GM21526 (cell line): Measurements from ENCODE around the gene PGAM2.

Experiments used
- ATAC-seq: cut with Tn5 transposase; IDR thresholded peaks from one replicate; pipeline ENCODE4 v1.9.1; 2021; ENCODE audit warnings: moderate library complexity; ENCODE audit not compliant: unreplicated experiment, low FRiP score

Gene PGAM2

DNA sequence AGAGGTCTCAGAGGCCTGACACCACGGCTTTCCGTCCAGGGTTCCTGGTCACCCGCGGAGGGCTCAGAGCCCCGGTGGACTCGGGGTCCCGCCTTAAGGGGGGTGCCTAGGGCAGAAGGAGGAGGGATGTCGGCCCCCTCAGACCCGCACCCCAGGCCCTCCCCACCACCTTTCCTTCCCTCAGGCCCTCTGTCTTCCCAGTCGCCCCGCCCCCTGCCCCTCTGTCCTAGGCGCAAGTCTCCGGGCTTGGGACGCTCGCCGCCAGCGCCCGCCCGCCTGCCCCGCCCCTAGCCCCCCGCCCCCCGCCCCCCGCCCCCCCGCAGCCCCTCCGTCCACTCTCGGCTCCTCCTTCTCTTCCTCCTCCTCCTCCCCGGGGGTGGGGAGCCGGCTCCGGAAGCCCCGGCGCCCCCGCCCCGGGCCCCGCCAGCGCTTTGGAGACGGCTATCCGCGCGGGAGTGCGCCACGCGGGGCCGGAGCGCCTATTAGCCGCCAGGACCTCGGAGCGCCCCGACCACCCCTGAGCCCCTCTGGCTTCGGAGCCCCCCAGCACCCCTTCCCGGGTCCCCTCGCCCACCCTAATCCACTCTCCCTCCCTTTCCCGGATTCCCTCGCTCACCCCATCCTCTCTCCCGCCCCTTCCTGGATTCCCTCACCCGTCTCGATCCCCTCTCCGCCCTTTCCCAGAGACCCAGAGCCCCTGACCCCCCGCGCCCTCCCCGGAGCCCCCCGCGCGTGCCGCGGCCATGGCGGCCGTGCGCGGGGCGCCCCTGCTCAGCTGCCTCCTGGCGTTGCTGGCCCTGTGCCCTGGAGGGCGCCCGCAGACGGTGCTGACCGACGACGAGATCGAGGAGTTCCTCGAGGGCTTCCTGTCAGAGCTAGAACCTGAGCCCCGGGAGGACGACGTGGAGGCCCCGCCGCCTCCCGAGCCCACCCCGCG, 38.8 kb upstream of the PGAM2 start, which contains the start of gene AEBP1:
AEBP1 (plus strand) TSS at position 423 of the 937 bp plus-strand sequence; CDS start at position 744, 321 bp downstream.
- no peak for ATAC-seq

DNA sequence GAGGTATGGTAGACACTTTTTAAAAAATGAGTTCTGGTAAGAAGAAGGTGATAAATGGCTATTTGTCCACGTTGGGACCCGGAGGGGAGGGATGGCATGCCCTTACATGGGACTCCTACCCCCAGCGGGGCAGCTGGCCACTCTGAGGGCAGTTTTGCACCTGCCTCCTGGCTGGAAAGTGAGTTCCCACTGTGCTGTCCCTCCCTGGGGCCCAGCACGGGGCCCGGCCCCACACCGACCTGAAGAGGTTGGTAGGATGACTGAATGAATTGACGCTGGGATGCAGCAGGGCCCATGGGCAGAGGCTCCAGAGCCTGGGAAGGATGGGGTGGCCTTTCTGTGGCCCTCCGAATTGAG, 38.2 kb upstream of the PGAM2 start:
- no peak for ATAC-seq

DNA sequence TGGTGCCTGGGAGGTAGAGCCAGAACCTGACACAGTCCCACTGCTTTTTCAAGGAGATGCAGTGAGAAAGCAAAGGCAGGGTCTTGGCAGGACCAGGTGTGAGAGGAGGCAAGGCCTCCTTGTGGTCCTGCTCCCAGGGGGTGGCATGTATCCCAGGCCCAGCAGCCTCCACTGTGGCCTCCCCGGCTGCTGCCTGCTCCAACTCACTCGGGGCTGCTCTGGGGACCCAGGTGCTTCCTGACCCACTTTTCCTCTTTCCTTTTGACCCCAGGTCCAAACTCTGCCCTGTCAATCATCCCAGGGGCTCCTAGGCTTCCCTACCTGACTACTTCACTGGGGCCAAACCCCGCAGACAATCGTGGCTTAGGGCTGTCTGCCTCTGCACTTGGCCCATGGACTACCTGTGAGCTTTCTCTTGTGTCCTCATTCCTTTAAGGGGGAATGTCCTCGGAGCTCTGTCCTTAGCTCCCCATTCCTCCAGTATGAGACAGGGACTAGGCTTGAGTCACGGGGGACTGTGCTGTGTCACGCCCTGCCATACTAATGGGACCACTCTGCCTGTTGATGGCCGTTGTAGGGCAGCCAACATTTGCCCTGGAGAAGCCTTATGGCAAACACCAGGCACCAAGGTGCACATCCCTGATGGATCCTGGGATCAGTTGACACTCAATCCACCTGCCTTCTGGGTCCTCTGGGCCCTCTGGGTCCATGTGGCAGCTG, 37.6 kb upstream of the PGAM2 start:
- no peak for ATAC-seq

DNA sequence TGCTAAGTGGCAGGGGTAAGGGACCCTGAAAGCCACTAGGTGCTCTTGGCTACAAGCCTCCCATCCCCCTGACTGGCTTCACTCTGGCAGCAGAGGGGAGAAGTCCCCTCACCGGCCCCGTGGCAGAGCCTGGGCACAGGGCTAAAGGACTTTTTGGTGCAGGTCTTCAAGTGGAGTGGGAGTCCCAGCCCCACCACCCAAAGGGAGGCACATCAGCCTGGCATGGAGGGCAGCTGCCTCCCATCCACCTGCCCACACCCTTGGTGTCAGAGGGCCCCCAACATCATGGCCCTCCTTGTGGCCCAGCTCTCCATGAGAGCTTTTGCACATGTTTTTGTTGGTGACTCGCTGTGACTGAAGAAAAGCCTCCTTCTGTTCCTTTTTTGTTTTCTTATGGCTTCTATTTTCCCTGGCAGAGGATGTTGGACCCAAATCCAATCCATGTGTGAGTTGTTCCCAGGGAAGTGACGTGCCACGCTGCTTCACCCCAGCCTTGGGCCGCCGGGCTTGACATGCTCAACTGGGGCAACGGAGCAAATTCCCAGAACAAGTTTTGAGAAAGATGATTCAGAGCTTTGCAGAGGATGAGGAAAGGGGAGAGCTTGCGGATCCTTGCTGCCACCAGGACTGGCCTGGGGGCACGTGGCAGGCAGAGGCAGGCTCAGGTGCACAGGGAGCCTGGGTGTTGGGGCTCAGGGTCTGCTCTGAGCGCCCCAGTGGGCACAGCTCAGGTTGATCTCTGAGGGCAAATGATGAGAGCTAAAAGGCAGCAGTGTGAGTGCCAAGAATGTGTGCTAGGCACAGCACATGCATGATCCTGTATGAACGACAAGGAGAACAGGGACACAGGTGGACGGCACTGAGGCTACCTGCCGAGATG, 36.8 kb upstream of the PGAM2 start:
- no peak for ATAC-seq

DNA sequence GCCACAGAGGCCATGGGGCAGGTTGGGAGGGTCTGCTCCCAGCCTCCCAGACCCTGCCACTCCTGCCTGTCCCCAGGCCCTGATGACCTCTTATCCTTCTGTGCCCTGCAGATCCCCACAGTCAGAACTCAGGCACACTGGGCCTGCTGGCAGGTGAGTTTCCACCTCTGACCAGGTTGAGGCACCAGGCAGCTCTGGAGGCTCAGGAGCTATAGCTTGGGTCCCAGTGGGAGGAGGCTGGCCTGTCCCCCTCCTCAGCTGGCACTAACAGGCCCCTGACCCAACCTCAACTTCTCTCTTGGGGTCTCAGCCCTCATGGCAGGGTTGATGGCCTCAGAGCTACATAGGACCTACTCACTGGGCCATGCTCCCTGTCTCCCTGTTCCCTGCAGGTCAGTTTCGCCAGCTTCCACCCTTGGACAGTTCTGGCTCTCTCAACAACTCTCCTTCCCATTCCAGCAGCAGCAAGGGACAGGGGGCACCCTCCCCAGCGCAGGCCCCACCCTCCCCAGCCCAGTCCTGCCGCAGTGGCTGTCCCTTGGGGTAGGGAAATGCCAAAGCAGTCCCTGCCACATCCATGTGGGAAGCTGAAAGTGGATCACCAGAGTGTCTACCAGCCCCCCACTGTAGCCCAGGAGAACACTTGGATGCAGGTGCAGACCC, 36.1 kb upstream of the PGAM2 start:
- no peak for ATAC-seq

DNA sequence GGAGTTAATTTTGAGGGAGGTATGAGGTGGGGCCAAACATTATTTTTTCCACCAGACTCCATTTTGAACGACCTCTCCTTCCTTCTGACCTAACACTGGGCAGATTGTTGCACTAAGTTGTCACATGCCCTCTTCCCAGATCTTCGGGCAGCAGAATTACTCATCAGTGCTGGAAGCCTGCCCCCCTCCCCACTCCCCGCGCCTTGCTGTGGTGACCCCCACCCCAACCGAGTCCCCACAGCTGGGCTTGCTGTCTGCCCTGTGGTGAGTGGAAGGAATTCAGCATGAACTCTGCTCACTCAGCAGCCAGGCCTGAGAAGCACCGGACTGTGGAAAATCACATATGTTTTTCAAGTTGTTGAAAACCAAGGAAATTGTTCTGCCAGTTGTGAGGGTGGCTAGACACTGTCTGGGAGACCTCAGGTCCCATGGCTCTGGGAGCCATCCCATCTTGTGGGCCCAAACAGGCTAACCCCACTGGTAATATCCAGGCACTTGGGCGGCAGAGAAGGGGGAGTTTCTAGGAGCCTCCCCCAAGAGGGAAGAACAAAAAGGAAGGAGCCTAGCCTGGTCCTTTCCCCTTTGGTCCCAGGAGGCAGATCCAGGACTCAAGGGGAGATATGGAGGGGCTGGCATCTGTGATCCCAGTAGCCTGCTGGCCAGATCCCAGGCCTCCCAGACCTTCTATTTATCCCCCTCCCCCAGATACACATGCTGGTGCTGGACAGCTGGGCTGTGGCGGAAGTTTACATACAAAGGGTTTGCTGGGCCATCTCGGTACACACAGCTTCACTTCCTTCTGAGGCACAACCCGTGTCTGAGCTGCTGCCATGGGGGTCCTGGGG, 35.3 kb upstream of the PGAM2 start:
- ATAC-seq, result no peak

DNA sequence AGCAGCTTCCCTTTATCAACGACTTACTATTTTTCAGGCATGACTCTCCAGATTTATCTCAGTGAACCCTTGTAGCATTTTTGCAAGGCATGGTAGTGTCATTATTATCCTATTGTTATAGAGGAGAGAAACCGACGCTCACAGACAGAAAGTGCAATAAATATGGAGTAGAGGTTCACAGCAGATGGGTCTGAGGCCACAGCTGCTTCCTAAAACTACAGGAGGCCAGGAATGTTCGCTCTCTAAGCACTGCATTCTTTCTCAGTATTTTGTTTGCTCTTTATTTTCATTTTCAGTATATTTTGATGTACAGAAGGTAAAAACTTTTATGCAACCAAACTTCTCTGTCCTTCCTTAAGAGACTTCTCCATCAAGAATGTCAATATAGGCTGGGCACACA, 34.3 kb upstream of the PGAM2 start:
- ATAC-seq, result no peak

DNA sequence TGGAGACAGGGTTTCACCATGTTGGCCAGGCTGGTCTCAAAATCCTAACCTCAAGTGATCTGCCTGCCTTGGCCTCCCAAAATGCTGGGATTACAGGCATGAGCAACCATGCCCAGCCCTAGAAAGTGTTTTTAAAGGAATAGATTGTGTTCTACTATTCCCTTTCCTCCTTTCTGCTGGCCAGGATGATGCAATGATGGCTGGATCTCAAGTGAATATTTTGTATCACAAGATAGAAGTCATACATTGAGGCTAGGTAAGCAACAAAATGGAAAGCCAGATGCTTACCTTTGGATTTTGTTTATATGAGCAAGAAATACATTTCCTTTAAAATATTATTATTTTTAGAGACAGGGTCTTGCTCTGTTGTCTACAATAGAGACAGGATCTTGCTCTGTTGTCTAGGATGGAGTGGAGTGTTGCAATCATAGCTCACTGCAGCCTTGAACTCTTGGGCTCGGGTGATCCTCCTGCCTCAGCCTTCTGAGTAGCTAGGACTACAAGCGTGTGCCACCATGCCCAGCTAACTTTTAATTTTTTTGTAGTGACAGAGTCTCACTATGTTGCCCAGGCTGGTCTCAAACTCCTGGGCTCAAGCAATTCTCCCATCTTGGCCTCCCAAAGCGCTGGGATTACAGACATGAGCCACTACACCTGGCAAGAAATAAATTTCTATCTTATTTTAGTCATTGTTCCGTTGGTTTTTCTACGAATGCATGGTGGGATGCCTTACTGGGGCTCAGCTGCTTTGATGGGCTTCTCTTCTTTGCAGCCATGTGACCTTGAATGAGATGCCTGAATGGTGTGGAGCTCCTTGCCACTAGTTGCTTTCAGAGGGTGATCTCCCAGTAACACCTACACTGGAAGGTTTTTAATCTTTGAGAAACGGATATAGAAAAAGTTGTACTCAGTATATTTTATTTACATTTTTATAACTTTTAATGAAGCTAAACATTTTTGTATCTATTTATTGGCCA, 33.0 kb upstream of the PGAM2 start:
- ATAC-seq, result no peak

- peak; percentile 64 for ATAC-seq
These were observed 31.9 kb upstream of the PGAM2 start for GRCh38 chr7:44097064-44097932.

DNA sequence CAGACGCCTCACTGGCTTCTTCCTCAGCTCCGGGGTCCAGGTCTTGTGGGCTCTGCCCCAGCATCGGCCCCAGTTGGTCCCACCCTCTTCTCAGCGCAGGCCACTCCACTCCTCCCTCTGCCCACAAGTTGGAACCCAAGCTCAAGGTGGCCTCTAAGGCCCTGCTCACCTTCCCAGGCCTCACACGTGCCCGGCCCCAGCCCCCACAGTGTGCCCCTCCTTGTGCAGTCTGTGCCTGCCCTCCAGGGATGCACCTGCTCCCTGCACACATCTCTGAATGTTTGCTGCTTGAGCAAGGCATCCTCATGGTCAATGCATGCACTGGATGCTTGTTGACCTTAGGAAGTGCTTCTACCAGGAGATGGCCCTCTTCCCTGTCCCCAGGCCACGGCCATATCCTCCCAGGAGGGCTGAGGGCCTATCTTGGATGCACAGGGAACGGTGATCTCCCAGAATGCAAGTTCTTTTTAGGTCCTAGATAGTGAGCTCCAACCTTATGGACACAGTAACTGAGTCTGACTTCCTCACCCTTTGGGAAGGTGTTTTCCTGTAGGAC, 31.0 kb upstream of the PGAM2 start:
- ATAC-seq, result no peak

GRCh38 chr7:44095781-44096180, 30.4 kb upstream of the PGAM2 start:
- no peak for ATAC-seq

- no peak for ATAC-seq
These were observed 29.7 kb upstream of the PGAM2 start for GRCh38 chr7:44094883-44095592.

DNA sequence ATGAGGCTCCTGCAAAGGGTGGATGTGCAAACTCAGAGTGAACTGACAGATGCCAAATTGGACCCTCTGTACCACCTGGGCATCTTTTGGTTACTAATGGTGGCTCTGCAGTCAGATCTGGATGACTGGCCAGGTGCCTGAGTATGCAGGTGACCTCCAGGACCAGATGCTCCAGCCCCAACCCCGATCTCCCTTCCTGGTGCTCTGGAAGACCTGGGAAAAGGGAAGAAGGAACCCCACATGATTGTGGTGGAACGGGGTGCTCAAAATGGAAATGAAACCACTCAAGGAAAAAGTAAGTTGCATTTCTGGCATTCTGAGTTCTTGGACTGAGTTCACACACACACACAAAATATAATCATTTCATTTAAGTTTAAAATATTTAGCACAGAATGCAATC, 29.0 kb upstream of the PGAM2 start:
- no peak for ATAC-seq

DNA sequence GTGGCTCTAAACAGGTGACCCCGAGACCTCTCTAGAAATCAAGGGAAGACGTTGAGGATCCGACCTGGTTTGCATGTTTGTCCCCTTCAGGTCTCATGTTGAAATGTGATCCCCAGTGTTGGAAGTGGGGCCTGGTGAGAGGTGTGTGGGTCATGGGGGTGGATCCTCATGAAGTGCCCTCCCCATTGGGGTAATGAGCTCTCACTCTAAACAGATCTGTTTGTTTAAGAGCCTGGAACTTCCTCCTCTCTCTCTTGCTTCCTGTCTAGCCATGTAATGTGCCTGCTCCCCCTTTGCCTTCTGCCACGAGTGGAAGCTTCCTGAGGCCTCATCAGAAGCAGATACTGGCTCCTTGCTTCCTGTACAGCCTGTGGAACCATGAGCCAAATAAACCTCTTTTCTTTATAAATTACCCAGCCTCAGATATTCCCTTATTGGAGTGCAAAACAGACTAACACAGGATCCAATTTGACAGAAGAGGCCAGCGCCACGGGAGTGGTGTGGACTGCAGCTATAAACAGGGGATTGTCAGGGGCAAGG, 27.8 kb upstream of the PGAM2 start:
- ATAC-seq, result no peak

DNA sequence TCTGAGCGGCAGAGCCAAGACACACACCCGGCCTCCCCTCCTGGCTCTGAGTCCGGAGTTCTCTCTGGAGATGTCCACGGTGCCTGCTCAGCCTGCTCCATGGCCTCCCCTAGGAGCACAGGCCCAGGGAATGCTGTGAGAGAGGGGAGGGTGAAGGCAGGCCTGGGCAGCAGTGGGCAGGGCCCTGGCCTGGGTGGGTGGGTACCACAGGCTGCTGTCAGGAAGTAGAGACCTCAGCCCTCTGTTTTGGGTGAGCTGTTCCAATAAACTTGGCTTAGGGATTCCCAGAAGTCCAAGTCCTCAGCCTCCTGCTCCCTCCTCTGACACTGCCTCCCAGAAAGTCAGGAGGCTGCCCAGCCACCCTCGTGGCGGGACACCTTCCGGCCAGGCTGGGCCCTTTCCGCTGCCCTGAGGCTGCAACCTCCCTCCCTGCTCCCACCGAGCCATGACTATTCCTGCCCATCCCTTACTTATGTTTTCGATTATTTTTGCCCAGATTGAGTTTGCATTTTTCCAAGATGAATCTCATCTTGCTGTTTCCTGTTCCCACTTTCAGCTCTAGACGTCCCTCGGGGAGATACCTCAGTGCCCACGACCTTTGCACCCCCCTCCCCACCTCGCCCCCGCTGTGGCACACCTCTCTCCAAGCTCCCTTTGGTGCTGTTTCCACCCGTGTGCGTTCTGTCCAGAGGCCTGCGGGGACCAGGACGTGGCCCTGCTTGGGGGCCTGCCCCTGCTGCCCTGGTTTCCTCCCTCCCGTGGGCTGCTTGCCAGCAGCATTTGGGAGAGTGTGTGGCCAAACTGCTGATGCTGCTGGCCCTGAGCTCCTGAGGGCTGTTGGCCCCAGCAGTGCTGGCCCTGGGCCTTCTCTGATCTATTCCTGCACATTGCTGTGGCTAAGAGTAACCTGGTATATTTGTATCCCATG, 22.8 kb upstream of the PGAM2 start:
- no peak for ATAC-seq
